ACC112 (cell line): ENCODE measurements around the gene UBN2.

Experiments used
- H2AFZ ChIP-seq: fragments of 200-600 bp; sonication (generic); one replicate; pipeline ENCODE4 v1.6.0; 2017; ENCODE audit warnings: antibody characterized with exemption, low read length; ENCODE audit not compliant: unreplicated experiment
- H3K27ac ChIP-seq: fragments of 200-600 bp; sonication (generic); 2 replicates; pipeline ENCODE4 v1.5.1; 2014; ENCODE audit warnings: low read depth, mild to moderate bottlenecking, antibody characterized with exemption, low read length, moderate library complexity
- H3K27me3 ChIP-seq: fragments of 200-600 bp; sonication (generic); 2 replicates; pipeline ENCODE4 v1.6.1; 2014; ENCODE audit warnings: mild to moderate bottlenecking, antibody characterized with exemption, low read length, moderate library complexity, mixed read lengths; ENCODE audit not compliant: insufficient read depth
- H3K36me3 ChIP-seq: fragments of 200-600 bp; sonication (generic); 2 replicates; pipeline ENCODE4 v1.6.1; 2016; ENCODE audit warnings: mild to moderate bottlenecking, antibody characterized with exemption, low read length, moderate library complexity, mixed read lengths; ENCODE audit not compliant: insufficient read depth
- H3K4me1 ChIP-seq: fragments of 200-600 bp; sonication (generic); one replicate; pipeline ENCODE4 v1.6.1; 2016; ENCODE audit warnings: low read length, mixed read lengths; ENCODE audit not compliant: insufficient read depth, unreplicated experiment, control insufficient read depth
- H3K4me3 ChIP-seq: fragments of 200-600 bp; sonication (generic); 2 replicates; pipeline ENCODE4 v1.5.1; 2014; ENCODE audit warnings: mild to moderate bottlenecking, low read depth, low read length
- H3K79me2 ChIP-seq: fragments of 200-600 bp; sonication (generic); one replicate; pipeline ENCODE4 v1.6.0; 2016; ENCODE audit warnings: low read length; ENCODE audit not compliant: control insufficient read depth, unreplicated experiment, insufficient read depth

Gene UBN2

GRCh38 chr7:139230774-139231512, at the start of gene UBN2:
Gene UBN2, plus strand, starts transcription at chr7:139231237. Its CDS starts 248 bp downstream, at chr7:139231485.
- Histone ChIP-seq H3K36me3 (no peaks in the 10 kb centered on the region), H3K27me3 (no peaks in the 10 kb centered on the region), H3K4me1 (peaks cover 19% of the 10 kb centered on the region), H3K4me3 (peak within 1 kb of the TSS; percentile 94), H3K27ac (peak within 1 kb of the TSS; percentile 59), H3K79me2 (peaks cover 41% of the 10 kb centered on the region), H2AFZ (peak within 1 kb of the TSS; percentile 97)

DNA sequence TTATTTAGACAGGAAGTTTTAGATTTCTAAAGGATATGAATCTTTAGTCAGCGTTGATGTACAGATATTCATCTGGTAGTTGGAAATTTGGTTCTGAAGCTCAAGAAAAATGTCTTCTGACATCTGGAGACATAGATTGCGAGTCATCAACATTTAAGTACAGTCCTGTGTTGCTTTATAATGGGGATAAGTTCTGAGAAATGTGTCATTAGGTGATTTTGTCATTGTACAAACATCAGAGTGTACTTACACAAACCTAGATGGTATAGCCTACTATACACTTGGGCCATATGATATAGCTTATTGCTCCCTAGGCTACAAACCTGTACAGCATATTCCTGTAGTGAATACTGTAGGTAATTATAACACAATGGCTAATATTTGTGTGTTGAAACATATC, 49.6 kb upstream of the UBN2 start:
- H3K27me3 ChIP-seq, result no peaks in the 10 kb centered on the region
- no peak overlapping the region for H2AFZ ChIP-seq
- H3K4me3 ChIP-seq, result no peak overlapping the region

DNA sequence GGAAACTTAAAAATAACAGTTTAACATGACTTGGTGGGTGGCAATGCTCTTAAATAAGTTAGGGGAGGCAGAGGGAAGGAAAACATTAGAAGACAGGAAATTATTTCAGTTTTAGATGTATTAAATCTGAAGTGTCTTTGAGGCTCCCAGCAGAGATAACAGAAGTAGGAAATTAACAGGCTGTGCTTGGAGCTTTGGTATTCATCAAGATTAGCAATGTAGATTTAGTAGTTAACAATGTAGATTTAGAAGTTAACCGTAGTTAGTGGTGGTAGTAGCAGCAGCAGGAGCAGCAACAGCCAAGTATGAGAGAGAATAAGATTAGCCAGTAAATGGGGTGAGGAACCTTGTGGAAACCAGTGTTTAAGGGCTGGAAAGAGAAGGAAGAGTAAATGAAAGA, 48.7 kb upstream of the UBN2 start:
- Histone ChIP-seq H3K27ac (no peak overlapping the region), H3K36me3 (no peaks in the 10 kb centered on the region), H3K27me3 (no peaks in the 10 kb centered on the region), H2AFZ (no peak overlapping the region), H3K4me1 (peaks cover 16% of the 10 kb centered on the region), H3K4me3 (no peak overlapping the region), H3K79me2 (no peaks in the 10 kb centered on the region)

More for the DNA sequence above, 49.6 kb upstream of the UBN2 start:
- Histone ChIP-seq H3K27ac (peak overlapping the region; percentile 0; the same call in 1 of the 2 replicates), H3K79me2 (no peaks in the 10 kb centered on the region), H3K36me3 (no peaks in the 10 kb centered on the region), H3K4me1 (peaks cover 16% of the 10 kb centered on the region)

GRCh38 chr7:139183251-139183650, 47.8 kb upstream of the UBN2 start:
- Histone ChIP-seq H3K4me3 (no peak overlapping the region), H3K36me3 (no peaks in the 10 kb centered on the region), H2AFZ (no peak overlapping the region), H3K79me2 (no peaks in the 10 kb centered on the region), H3K4me1 (peaks cover 16% of the 10 kb centered on the region), H3K27ac (no peak overlapping the region), H3K27me3 (no peaks in the 10 kb centered on the region)

GRCh38 chr7:139183878-139184338, 47.1 kb upstream of the UBN2 start:
- no peak overlapping the region for H3K27ac ChIP-seq
- H2AFZ ChIP-seq, result no peak overlapping the region
- H3K27me3 ChIP-seq, result no peaks in the 10 kb centered on the region
- peaks cover 16% of the 10 kb centered on the region for H3K4me1 ChIP-seq
- no peaks in the 10 kb centered on the region for H3K79me2 ChIP-seq
- no peaks in the 10 kb centered on the region for H3K36me3 ChIP-seq
- H3K4me3 ChIP-seq, result no peak overlapping the region

DNA sequence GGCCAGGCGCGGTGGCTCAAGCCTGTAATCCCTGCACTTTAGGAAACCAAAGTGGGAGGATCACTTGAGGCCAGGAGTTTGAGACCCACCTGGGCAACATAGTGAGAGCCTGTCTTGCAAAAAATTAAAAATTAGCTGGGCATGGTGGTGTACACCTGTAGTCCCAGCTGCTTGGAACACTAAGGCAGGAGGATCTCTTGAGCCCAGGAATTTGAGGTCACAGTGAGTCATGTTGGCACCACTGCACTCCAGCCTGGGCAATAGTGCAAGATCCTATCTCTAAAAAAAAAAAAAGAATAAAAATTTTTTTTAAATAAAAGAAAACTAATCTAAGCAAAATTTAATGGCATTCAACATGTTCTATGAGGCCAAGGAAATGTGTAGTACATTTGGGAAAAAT, 44.9 kb upstream of the UBN2 start:
- peaks cover 5% of the 10 kb centered on the region for H3K4me1 ChIP-seq
- no peaks in the 10 kb centered on the region for H3K27me3 ChIP-seq
- no peak overlapping the region for H3K27ac ChIP-seq
- no peaks in the 10 kb centered on the region for H3K79me2 ChIP-seq
- H2AFZ ChIP-seq, result no peak overlapping the region
- H3K36me3 ChIP-seq, result no peaks in the 10 kb centered on the region
- no peak overlapping the region for H3K4me3 ChIP-seq

- Histone ChIP-seq H3K36me3 (no peaks in the 10 kb centered on the region), H3K27me3 (no peaks in the 10 kb centered on the region), H3K79me2 (no peaks in the 10 kb centered on the region), H3K4me3 (no peak overlapping the region), H2AFZ (no peak overlapping the region), H3K4me1 (no peaks in the 10 kb centered on the region), H3K27ac (no peak overlapping the region)
Measured at GRCh38 chr7:139189357-139189756, 41.7 kb upstream of the UBN2 start.

DNA sequence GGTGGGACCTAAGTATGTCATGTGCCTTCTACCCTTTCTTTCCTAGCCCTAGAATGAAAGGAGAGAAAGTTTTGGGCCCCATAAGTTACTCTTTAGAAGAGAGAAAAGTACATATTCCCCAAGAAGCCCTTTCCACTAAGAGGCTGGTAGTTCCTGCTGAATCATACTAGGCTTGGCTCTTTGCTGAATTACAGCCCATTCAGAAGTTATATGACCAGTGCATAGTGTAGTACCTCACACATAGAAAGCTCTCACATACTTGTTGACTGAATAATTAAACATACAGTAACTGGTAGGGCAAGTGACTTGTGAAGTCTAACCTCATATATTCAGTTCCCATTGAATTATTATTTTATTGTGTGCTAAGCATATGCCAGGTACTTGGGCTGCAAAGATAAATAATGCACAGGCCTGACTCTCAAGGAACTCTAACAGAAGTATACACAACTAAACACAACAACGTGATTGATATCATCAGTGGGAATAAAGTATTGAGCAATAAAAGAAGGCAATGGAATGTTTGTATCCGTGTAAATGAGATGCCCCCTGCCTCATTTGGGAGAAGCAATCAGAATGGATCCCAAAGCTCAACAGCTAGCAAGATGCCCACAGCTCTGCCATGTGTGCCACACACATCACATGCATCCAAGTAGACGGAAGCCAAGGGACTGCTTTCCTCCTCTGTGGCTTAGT, 38.9 kb upstream of the UBN2 start:
- H3K4me3 ChIP-seq, result no peak overlapping the region
- no peak overlapping the region for H3K27ac ChIP-seq
- no peaks in the 10 kb centered on the region for H3K27me3 ChIP-seq
- no peaks in the 10 kb centered on the region for H3K4me1 ChIP-seq
- no peaks in the 10 kb centered on the region for H3K36me3 ChIP-seq
- H3K79me2 ChIP-seq, result no peaks in the 10 kb centered on the region
- no peak overlapping the region for H2AFZ ChIP-seq

DNA sequence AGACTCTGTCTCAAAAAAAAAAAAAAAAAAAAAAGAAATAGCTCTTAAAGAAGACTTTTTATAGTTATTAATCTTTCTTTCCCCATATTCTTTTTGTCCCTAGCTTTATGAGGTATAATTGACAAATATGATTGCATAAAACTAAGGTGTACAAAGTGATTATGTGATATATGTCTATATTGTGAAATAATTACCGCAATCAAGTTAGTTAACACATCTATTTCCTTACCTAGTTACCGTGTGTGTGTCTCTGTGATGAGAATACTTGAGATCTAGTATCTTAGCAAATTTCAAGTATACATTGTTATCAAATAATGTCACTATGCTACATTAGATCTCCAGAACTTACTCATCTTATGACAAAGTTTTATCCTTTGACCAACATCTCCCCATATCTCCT, 30.7 kb upstream of the UBN2 start:
- Histone ChIP-seq H3K4me3 (no peak overlapping the region), H3K79me2 (no peaks in the 10 kb centered on the region), H2AFZ (no peak overlapping the region)

DNA sequence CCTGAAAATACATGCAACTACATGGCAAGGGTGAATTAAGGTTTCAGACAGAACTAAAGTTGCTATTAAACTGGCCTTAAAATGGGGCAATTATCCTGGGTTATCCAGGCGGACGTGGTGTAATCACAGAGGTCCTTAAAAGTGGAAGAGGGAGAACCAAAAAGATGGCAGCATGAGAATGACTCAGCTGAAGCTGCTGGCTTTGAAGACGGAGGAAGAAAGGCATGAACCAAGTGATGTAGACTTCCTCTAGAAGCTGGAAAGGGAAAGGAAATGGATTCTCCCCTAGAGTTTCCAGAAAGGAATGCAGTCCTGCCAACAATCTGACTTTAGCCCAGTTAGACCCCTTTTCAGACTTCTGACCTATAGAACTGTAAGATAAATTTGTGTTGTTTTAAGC, 27.0 kb upstream of the UBN2 start:
- no peak overlapping the region for H3K4me3 ChIP-seq
- H3K27me3 ChIP-seq, result no peaks in the 10 kb centered on the region
- no peak overlapping the region for H3K27ac ChIP-seq
- no peaks in the 10 kb centered on the region for H3K4me1 ChIP-seq
- H2AFZ ChIP-seq, result no peak overlapping the region
- H3K36me3 ChIP-seq, result no peaks in the 10 kb centered on the region
- no peaks in the 10 kb centered on the region for H3K79me2 ChIP-seq

More for the DNA sequence above, 30.7 kb upstream of the UBN2 start:
- H3K36me3 ChIP-seq, result no peaks in the 10 kb centered on the region
- H3K4me1 ChIP-seq, result no peaks in the 10 kb centered on the region
- H3K27ac ChIP-seq, result no peak overlapping the region
- no peaks in the 10 kb centered on the region for H3K27me3 ChIP-seq

DNA sequence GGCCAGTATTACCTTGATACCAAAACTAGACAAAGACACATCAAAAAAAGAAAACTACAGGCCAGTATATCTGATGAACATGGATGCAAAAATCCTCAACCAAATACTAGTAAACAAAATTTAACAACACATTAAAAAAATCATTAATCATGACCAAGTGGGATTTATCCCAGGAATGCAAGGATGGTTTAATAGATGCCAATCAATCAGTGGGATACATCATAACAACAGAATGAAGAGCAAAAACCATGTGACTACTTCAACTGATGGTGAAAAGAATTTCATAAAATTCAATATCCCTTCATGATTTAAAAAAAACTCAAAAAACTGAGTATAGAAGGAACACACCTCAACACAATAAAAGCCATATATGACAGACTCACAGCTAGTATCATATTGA, 25.2 kb upstream of the UBN2 start:
- H2AFZ ChIP-seq, result no peak overlapping the region
- H3K27me3 ChIP-seq, result peaks cover 13% of the 10 kb centered on the region
- no peaks in the 10 kb centered on the region for H3K79me2 ChIP-seq
- H3K4me1 ChIP-seq, result no peaks in the 10 kb centered on the region
- H3K4me3 ChIP-seq, result no peak overlapping the region
- no peaks in the 10 kb centered on the region for H3K36me3 ChIP-seq
- no peak overlapping the region for H3K27ac ChIP-seq
